ENCODE data around the gene ONECUT3.

ONECUT3 gene

GRCh38 chr19:1786668-1787067 lies 33.4 kb downstream of the ONECUT3 start:
- no peak overlapping the region for H3K4me3 ChIP-seq (replicated peaks; ENCODE audit: insufficient read depth, low read length)
- no peak overlapping the region for H3K27ac ChIP-seq (replicated peaks)
- DNase-seq (ENCODE audit: low read depth in 1 of 2, low spot score in 1 of 2) = no peak
- TF ChIP-seq SPI1 (IDR thresholded peaks at IDR 0.05; ENCODE audit: borderline replicate concordance, low read depth) (no peak), POLR2AphosphoS5 (IDR thresholded peaks at IDR 0.05; ENCODE audit: low read depth) (no peak), GABPA (IDR thresholded peaks at IDR 0.05; ENCODE audit: low read depth) (no peak), CTCF (IDR thresholded peaks at IDR 0.05; ENCODE audit: insufficient read depth, low read length) (no peak)
- TF ChIP-seq, protein P1, sequence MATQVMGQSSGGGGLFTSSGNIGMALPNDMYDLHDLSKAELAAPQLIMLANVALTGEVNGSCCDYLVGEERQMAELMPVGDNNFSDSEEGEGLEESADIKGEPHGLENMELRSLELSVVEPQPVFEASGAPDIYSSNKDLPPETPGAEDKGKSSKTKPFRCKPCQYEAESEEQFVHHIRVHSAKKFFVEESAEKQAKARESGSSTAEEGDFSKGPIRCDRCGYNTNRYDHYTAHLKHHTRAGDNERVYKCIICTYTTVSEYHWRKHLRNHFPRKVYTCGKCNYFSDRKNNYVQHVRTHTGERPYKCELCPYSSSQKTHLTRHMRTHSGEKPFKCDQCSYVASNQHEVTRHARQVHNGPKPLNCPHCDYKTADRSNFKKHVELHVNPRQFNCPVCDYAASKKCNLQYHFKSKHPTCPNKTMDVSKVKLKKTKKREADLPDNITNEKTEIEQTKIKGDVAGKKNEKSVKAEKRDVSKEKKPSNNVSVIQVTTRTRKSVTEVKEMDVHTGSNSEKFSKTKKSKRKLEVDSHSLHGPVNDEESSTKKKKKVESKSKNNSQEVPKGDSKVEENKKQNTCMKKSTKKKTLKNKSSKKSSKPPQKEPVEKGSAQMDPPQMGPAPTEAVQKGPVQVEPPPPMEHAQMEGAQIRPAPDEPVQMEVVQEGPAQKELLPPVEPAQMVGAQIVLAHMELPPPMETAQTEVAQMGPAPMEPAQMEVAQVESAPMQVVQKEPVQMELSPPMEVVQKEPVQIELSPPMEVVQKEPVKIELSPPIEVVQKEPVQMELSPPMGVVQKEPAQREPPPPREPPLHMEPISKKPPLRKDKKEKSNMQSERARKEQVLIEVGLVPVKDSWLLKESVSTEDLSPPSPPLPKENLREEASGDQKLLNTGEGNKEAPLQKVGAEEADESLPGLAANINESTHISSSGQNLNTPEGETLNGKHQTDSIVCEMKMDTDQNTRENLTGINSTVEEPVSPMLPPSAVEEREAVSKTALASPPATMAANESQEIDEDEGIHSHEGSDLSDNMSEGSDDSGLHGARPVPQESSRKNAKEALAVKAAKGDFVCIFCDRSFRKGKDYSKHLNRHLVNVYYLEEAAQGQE (IDR thresholded peaks at IDR 0.05; ENCODE audit: insufficient replicate concordance, low read depth) = no peak
- peaks cover 11% of the 10 kb centered on the region for H3K27me3 ChIP-seq (ENCODE audit: insufficient read depth, poor library complexity, severe bottlenecking)

GRCh38 chr19:1787116-1787515 lies 33.8 kb downstream of the ONECUT3 start:
- TF ChIP-seq GABPA (IDR thresholded peaks at IDR 0.05; ENCODE audit: low read depth) = no peak
- no peak for TF ChIP-seq CTCF (IDR thresholded peaks at IDR 0.05; ENCODE audit: insufficient read depth, low read length)
- TF ChIP-seq, protein P1 (IDR thresholded peaks at IDR 0.05; ENCODE audit: insufficient replicate concordance, low read depth) = no peak
- no peak for TF ChIP-seq SPI1 (IDR thresholded peaks at IDR 0.05; ENCODE audit: borderline replicate concordance, low read depth)
- TF ChIP-seq POLR2AphosphoS5 (IDR thresholded peaks at IDR 0.05; ENCODE audit: low read depth) = no peak
- Histone ChIP-seq H3K27ac (replicated peaks) (no peak overlapping the region), H3K4me3 (replicated peaks; ENCODE audit: insufficient read depth, low read length) (no peak overlapping the region), H3K27me3 (ENCODE audit: insufficient read depth, poor library complexity, severe bottlenecking) (peaks cover 11% of the 10 kb centered on the region)
- no peak for DNase-seq (ENCODE audit: low read depth in 1 of 2, low spot score in 1 of 2)

DNA sequence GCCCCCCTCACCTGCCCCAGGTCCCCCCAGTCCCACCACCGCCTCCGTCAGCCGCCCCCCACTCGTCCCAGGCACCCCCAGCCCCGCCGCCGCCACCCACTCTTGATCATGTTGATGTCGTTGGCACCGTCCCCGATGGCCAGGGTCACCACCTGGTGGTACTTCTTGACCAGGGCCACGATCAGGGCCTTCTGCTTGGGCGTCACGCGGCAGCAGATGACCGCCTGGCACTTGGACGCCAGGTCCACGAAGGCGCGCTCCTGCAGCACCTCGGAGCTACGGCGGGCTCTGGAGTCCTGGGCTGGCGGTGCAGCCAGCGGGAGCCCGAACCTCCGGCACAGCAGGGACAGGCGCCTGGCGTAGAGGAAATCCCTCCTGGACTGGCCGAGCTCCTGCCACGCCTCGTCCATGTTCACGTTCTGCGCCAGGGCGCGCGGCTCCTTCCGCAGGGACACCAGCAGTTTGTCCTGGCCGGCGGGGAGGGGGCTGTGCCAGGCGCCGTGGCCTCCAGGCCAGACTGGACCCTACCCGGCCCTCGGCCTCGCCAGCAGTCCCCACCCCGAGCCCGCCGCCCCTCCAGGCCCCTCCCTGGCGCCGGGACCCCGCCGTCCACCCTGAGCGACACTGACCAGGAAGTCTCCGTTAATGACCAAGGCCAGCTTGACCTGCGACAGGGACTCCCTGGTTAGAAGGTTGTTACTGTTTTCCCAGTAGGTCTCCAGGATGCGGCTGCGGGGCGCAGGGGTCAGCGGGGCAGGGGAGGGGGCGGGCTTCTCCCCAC lies 36.1 kb downstream of the ONECUT3 start:
- TF ChIP-seq GABPA (IDR thresholded peaks at IDR 0.05; ENCODE audit: low read depth) (no peak), CTCF (IDR thresholded peaks at IDR 0.05; ENCODE audit: insufficient read depth, low read length) (no peak), POLR2AphosphoS5 (IDR thresholded peaks at IDR 0.05; ENCODE audit: low read depth) (no peak), SPI1 (IDR thresholded peaks at IDR 0.05; ENCODE audit: borderline replicate concordance, low read depth) (no peak)
- TF ChIP-seq, protein P1 (IDR thresholded peaks at IDR 0.05; ENCODE audit: insufficient replicate concordance, low read depth) = no peak
- no peak overlapping the region for H3K27ac ChIP-seq (replicated peaks)
- peak overlapping the region; percentile 14 for H3K4me3 ChIP-seq (replicated peaks; ENCODE audit: insufficient read depth, low read length)
- peak in 1 of 2 experiments; percentile 12 for DNase-seq (ENCODE audit: low read depth in 1 of 2, low spot score in 1 of 2)
- peaks cover 11% of the 10 kb centered on the region for H3K27me3 ChIP-seq (ENCODE audit: insufficient read depth, poor library complexity, severe bottlenecking)
